ENCODE data around the gene SAP30BP.

SAP30BP gene

DNA sequence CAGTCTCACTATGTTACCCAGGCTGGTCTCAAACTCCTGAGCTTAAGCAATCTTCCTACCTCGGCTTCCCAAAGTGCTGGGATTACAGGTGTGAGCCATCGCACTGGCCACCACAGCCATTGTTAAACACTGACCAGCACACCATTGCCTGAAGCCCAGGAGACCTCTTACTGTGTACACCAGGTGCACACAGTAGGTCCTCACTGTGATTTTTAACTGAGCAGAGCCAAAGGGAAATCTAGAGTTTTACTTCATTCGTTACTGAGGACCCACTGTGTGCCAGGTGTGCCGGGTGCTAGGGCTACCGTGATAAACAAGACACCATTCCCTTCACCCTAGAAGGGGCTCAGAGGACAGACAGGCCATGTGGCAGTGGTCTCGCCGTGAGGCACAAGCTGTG is 58.4 kb downstream of the SAP30BP start:
- H3K9me3 ChIP-seq (ENCODE audit: control insufficient read depth, insufficient read depth, low read length) = no peaks in the 10 kb centered on the region
- no peak overlapping the region for H3K4me3 ChIP-seq (ENCODE audit: low read length)
- H3K27ac ChIP-seq (ENCODE audit: low read length) = no peak overlapping the region
- DNase-seq (ENCODE audit: low read depth, low spot score) = no peak
- no peaks in the 10 kb centered on the region for H3K36me3 ChIP-seq (ENCODE audit: control insufficient read depth, insufficient read depth, low read length)
- peaks cover 2% of the 10 kb centered on the region; the same call in 1 of the 2 replicates for H3K4me1 ChIP-seq (ENCODE audit: control insufficient read depth, insufficient read depth, low read length)
- H3K27me3 ChIP-seq (ENCODE audit: control insufficient read depth, insufficient read depth, low read length) = no peaks in the 10 kb centered on the region
- WGBS (ENCODE audit: insufficient coverage, insufficient read length) = no CpG with 5 or more reads among the region's 7 CpGs

- no peaks in the 10 kb centered on the region for H3K9me3 ChIP-seq (ENCODE audit: control insufficient read depth, insufficient read depth, low read length)
- H3K36me3 ChIP-seq (ENCODE audit: control insufficient read depth, insufficient read depth, low read length) = no peaks in the 10 kb centered on the region
- no CpG with 5 or more reads among the region's 18 CpGs for WGBS (ENCODE audit: insufficient coverage, insufficient read length)
- no peaks in the 10 kb centered on the region for H3K27me3 ChIP-seq (ENCODE audit: control insufficient read depth, insufficient read depth, low read length)
- no peak for DNase-seq (ENCODE audit: low read depth, low spot score)
- H3K27ac ChIP-seq (ENCODE audit: low read length) = no peak overlapping the region
- H3K4me3 ChIP-seq (ENCODE audit: low read length) = no peak overlapping the region
- H3K4me1 ChIP-seq (ENCODE audit: control insufficient read depth, insufficient read depth, low read length) = no peaks in the 10 kb centered on the region; the same call in 1 of the 2 replicates
These were observed 60.3 kb downstream of the SAP30BP start for GRCh38 chr17:75727391-75727790.

DNA sequence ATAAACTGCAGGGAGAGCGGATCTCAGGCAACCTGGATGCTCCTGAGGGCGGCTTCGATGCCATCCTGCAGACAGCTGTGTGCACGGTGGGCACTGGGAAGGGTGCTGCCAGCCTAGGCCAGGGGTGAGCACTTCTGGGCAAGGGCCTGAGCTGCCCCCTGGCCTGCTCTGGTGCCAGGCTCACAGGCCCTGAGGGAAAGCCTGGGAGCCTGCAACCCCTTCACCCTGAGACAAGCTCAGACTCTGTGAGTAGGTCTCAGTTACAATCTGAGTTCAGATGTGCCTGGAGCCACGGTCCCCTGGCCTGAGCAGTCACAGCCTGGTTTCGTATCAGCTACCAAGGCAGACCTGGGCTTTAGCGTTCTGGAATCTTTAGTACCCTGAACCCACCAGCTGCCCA is 62.2 kb downstream of the SAP30BP start:
- Histone ChIP-seq H3K27me3 (ENCODE audit: control insufficient read depth, insufficient read depth, low read length) (no peaks in the 10 kb centered on the region), H3K4me1 (ENCODE audit: control insufficient read depth, insufficient read depth, low read length) (no peaks in the 10 kb centered on the region; the same call in 1 of the 2 replicates), H3K9me3 (ENCODE audit: control insufficient read depth, insufficient read depth, low read length) (no peaks in the 10 kb centered on the region), H3K36me3 (ENCODE audit: control insufficient read depth, insufficient read depth, low read length) (no peaks in the 10 kb centered on the region), H3K27ac (ENCODE audit: low read length) (no peak overlapping the region), H3K4me3 (ENCODE audit: low read length) (no peak overlapping the region)
- no CpG with 5 or more reads among the region's 7 CpGs for WGBS (ENCODE audit: insufficient coverage, insufficient read length)
- no peak for DNase-seq (ENCODE audit: low read depth, low spot score)

GRCh38 chr17:75730065-75730464 is 62.9 kb downstream of the SAP30BP start:
- no peak for DNase-seq (ENCODE audit: low read depth, low spot score)
- Histone ChIP-seq H3K4me3 (ENCODE audit: low read length) (no peak overlapping the region), H3K4me1 (ENCODE audit: control insufficient read depth, insufficient read depth, low read length) (no peaks in the 10 kb centered on the region), H3K27ac (ENCODE audit: low read length) (no peak overlapping the region), H3K36me3 (ENCODE audit: control insufficient read depth, insufficient read depth, low read length) (no peaks in the 10 kb centered on the region), H3K9me3 (ENCODE audit: control insufficient read depth, insufficient read depth, low read length) (no peaks in the 10 kb centered on the region), H3K27me3 (ENCODE audit: control insufficient read depth, insufficient read depth, low read length) (no peaks in the 10 kb centered on the region)
- WGBS (ENCODE audit: insufficient coverage, insufficient read length) = no CpG with 5 or more reads among the region's 24 CpGs

GRCh38 chr17:75731086-75731715 is 64.1 kb downstream of the SAP30BP start:
- H3K4me1 ChIP-seq (ENCODE audit: control insufficient read depth, insufficient read depth, low read length) = no peaks in the 10 kb centered on the region
- no peak overlapping the region for H3K4me3 ChIP-seq (ENCODE audit: low read length)
- no peaks in the 10 kb centered on the region for H3K9me3 ChIP-seq (ENCODE audit: control insufficient read depth, insufficient read depth, low read length)
- no peaks in the 10 kb centered on the region for H3K36me3 ChIP-seq (ENCODE audit: control insufficient read depth, insufficient read depth, low read length)
- H3K27me3 ChIP-seq (ENCODE audit: control insufficient read depth, insufficient read depth, low read length) = no peaks in the 10 kb centered on the region
- no CpG with 5 or more reads among the region's 26 CpGs for WGBS (ENCODE audit: insufficient coverage, insufficient read length)
- no peak overlapping the region for H3K27ac ChIP-seq (ENCODE audit: low read length)
- DNase-seq (ENCODE audit: low read depth, low spot score) = no peak

GRCh38 chr17:75731716-75732498 is 64.8 kb downstream of the SAP30BP start:
- no peaks in the 10 kb centered on the region for H3K9me3 ChIP-seq (ENCODE audit: control insufficient read depth, insufficient read depth, low read length)
- H3K27me3 ChIP-seq (ENCODE audit: control insufficient read depth, insufficient read depth, low read length) = no peaks in the 10 kb centered on the region
- H3K27ac ChIP-seq (ENCODE audit: low read length) = no peak overlapping the region
- no peaks in the 10 kb centered on the region for H3K36me3 ChIP-seq (ENCODE audit: control insufficient read depth, insufficient read depth, low read length)
- DNase-seq (ENCODE audit: low read depth, low spot score) = no peak
- WGBS (ENCODE audit: insufficient coverage, insufficient read length) = no CpG with 5 or more reads among the region's 31 CpGs
- H3K4me1 ChIP-seq (ENCODE audit: control insufficient read depth, insufficient read depth, low read length) = no peaks in the 10 kb centered on the region
- no peak overlapping the region for H3K4me3 ChIP-seq (ENCODE audit: low read length)

DNA sequence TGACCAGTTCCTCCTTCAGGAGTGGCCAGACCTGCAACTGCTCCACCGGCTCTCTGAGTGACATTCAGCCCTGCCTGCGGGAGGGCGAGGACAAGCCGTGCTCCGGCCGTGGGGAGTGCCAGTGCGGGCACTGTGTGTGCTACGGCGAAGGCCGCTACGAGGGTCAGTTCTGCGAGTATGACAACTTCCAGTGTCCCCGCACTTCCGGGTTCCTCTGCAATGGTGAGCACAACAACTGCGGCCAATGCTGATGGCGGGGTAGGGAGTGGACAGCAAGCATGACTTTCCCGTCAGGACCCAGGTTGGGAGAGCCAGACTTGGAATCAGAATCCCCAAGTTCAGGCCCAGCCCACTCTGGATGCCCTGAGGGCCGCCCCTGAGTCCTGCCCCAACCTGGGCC is 66.3 kb downstream of the SAP30BP start:
- no peak overlapping the region for H3K4me3 ChIP-seq (ENCODE audit: low read length)
- no peak overlapping the region for H3K27ac ChIP-seq (ENCODE audit: low read length)
- no peak for DNase-seq (ENCODE audit: low read depth, low spot score)
- WGBS (ENCODE audit: insufficient coverage, insufficient read length) = no CpG with 5 or more reads among the region's 18 CpGs
- no peaks in the 10 kb centered on the region for H3K9me3 ChIP-seq (ENCODE audit: control insufficient read depth, insufficient read depth, low read length)
- H3K4me1 ChIP-seq (ENCODE audit: control insufficient read depth, insufficient read depth, low read length) = no peaks in the 10 kb centered on the region
- no peaks in the 10 kb centered on the region for H3K36me3 ChIP-seq (ENCODE audit: control insufficient read depth, insufficient read depth, low read length)
- no peaks in the 10 kb centered on the region for H3K27me3 ChIP-seq (ENCODE audit: control insufficient read depth, insufficient read depth, low read length)

GRCh38 chr17:75734674-75735294 is 67.6 kb downstream of the SAP30BP start:
- no peaks in the 10 kb centered on the region for H3K27me3 ChIP-seq (ENCODE audit: control insufficient read depth, insufficient read depth, low read length)
- H3K4me1 ChIP-seq (ENCODE audit: control insufficient read depth, insufficient read depth, low read length) = no peaks in the 10 kb centered on the region
- H3K36me3 ChIP-seq (ENCODE audit: control insufficient read depth, insufficient read depth, low read length) = no peaks in the 10 kb centered on the region
- no peak overlapping the region for H3K27ac ChIP-seq (ENCODE audit: low read length)
- DNase-seq (ENCODE audit: low read depth, low spot score) = no peak
- H3K9me3 ChIP-seq (ENCODE audit: control insufficient read depth, insufficient read depth, low read length) = no peaks in the 10 kb centered on the region
- no CpG with 5 or more reads among the region's 4 CpGs for WGBS (ENCODE audit: insufficient coverage, insufficient read length)
- no peak overlapping the region for H3K4me3 ChIP-seq (ENCODE audit: low read length)

GRCh38 chr17:75736173-75736835 is 69.2 kb downstream of the SAP30BP start:
- no peak overlapping the region for H3K4me3 ChIP-seq (ENCODE audit: low read length)
- no peaks in the 10 kb centered on the region for H3K36me3 ChIP-seq (ENCODE audit: control insufficient read depth, insufficient read depth, low read length)
- no peak for DNase-seq (ENCODE audit: low read depth, low spot score)
- H3K4me1 ChIP-seq (ENCODE audit: control insufficient read depth, insufficient read depth, low read length) = no peaks in the 10 kb centered on the region
- no peaks in the 10 kb centered on the region for H3K9me3 ChIP-seq (ENCODE audit: control insufficient read depth, insufficient read depth, low read length)
- no peak overlapping the region for H3K27ac ChIP-seq (ENCODE audit: low read length)
- H3K27me3 ChIP-seq (ENCODE audit: control insufficient read depth, insufficient read depth, low read length) = no peaks in the 10 kb centered on the region
- WGBS (ENCODE audit: insufficient coverage, insufficient read length) = no CpG with 5 or more reads among the region's 26 CpGs

- H3K4me3 ChIP-seq (ENCODE audit: low read length) = no peak overlapping the region
- DNase-seq (ENCODE audit: low read depth, low spot score) = no peak
- no peaks in the 10 kb centered on the region for H3K4me1 ChIP-seq (ENCODE audit: control insufficient read depth, insufficient read depth, low read length)
- H3K27ac ChIP-seq (ENCODE audit: low read length) = no peak overlapping the region
- H3K9me3 ChIP-seq (ENCODE audit: control insufficient read depth, insufficient read depth, low read length) = no peaks in the 10 kb centered on the region
- no peaks in the 10 kb centered on the region for H3K36me3 ChIP-seq (ENCODE audit: control insufficient read depth, insufficient read depth, low read length)
- no CpG with 5 or more reads among the region's 20 CpGs for WGBS (ENCODE audit: insufficient coverage, insufficient read length)
- H3K27me3 ChIP-seq (ENCODE audit: control insufficient read depth, insufficient read depth, low read length) = no peaks in the 10 kb centered on the region
These were observed 70.2 kb downstream of the SAP30BP start for GRCh38 chr17:75737133-75737962.

Measured in iPS DF 6.9 (cell line).